WTC11 (cell line): ENCODE measurements around the gene METTL5.

ENCODE experiments used
- ATF1 ChIP-seq: sonication (generic); formaldehyde crosslinking; IDR thresholded peaks from 2 replicates; pipeline ENCODE4 v1.8.1; 2023; ENCODE audit warnings: mild to moderate bottlenecking, moderate library complexity, missing genetic modification reagents
- CTCF ChIP-seq: fragments of 200-600 bp; IDR thresholded peaks from 2 replicates; pipeline ENCODE4 v1.8.0; 2022; ENCODE audit warnings: antibody characterized with exemption
- E2F4 ChIP-seq: sonication (generic); formaldehyde crosslinking; IDR thresholded peaks from 2 replicates; pipeline ENCODE4 v1.8.1; 2022; ENCODE audit warnings: low read depth, mild to moderate bottlenecking, moderate library complexity, missing genetic modification reagents, borderline replicate concordance
- FOXJ3 ChIP-seq: sonication (generic); formaldehyde crosslinking; IDR thresholded peaks from 2 replicates; pipeline ENCODE4 v1.9.0; 2021; ENCODE audit warnings: missing genetic modification reagents, mild to moderate bottlenecking, borderline replicate concordance
- FOXK1 ChIP-seq: sonication (generic); formaldehyde crosslinking; IDR thresholded peaks from 2 replicates; pipeline ENCODE4 v1.8.0; 2022; ENCODE audit warnings: mild to moderate bottlenecking, moderate library complexity, missing genetic modification reagents
- GABPB1 ChIP-seq: sonication (generic); formaldehyde crosslinking; IDR thresholded peaks from 2 replicates; pipeline ENCODE4 v1.8.1; 2023; ENCODE audit warnings: mild to moderate bottlenecking, missing genetic modification reagents
- MAX ChIP-seq: sonication (generic); formaldehyde crosslinking; IDR thresholded peaks from 2 replicates; pipeline ENCODE4 v1.8.0; 2022; ENCODE audit warnings: mild to moderate bottlenecking, missing genetic modification reagents
- MXD4 ChIP-seq: fragments of 250-450 bp; sonication (Bioruptor Pico); IDR thresholded peaks from 2 replicates; pipeline ENCODE4 v1.8.0; 2021; ENCODE audit warnings: mild to moderate bottlenecking, moderate library complexity, borderline replicate concordance
- NR1H2 ChIP-seq: sonication (generic); formaldehyde crosslinking; IDR thresholded peaks from 2 replicates; pipeline ENCODE4 v1.9.0; 2021; ENCODE audit warnings: mild to moderate bottlenecking, moderate library complexity, missing genetic modification reagents
- SMAD4 ChIP-seq: sonication (generic); formaldehyde crosslinking; IDR thresholded peaks from 2 replicates; pipeline ENCODE4 v1.8.0; 2022; ENCODE audit warnings: mild to moderate bottlenecking, missing genetic modification reagents
- TF ChIP-seq, protein P1 (sequence below): sonication (generic); formaldehyde crosslinking; IDR thresholded peaks from 2 replicates; pipeline ENCODE4 v1.8.1; 2023; ENCODE audit warnings: mild to moderate bottlenecking, missing genetic modification reagents
- TF ChIP-seq, protein P2 (sequence below): sonication (generic); formaldehyde crosslinking; IDR thresholded peaks from 2 replicates; pipeline ENCODE4 v1.8.0; 2022; ENCODE audit warnings: mild to moderate bottlenecking, missing genetic modification reagents

DNA sequence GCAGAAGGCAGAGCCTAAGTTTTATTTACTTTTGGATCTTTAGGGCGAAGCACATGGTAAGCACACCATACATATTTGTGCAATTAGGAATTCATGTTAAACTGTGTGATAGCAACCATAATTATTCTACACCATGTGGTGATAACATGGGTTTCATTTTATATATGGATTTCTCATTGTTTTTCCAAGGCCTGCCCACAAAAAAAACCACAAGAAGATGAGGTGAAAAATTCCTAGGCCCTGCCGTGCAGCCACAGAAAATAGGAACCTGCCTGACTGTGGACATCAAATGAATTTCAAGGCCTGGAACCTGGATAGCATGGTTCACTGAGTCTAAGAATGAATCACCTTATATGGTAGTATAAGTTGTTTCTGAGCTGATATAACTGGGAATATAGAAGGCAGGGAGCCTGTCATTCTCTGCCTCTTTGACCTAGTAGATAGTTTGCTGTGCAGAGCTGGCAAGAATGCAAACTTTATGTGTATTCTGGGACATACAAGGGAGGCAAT, 48.4 kb downstream of the METTL5 start:
- TF ChIP-seq CTCF (no peak), GABPB1 (CRISPR knock-in tag) (no peak), MAX (CRISPR knock-in tag) (no peak), MXD4 (no peak), ATF1 (CRISPR knock-in tag) (no peak), FOXJ3 (no peak), NR1H2 (CRISPR knock-in tag) (no peak), SMAD4 (CRISPR knock-in tag) (no peak), E2F4 (no peak), FOXK1 (no peak)
- TF ChIP-seq, protein P1, sequence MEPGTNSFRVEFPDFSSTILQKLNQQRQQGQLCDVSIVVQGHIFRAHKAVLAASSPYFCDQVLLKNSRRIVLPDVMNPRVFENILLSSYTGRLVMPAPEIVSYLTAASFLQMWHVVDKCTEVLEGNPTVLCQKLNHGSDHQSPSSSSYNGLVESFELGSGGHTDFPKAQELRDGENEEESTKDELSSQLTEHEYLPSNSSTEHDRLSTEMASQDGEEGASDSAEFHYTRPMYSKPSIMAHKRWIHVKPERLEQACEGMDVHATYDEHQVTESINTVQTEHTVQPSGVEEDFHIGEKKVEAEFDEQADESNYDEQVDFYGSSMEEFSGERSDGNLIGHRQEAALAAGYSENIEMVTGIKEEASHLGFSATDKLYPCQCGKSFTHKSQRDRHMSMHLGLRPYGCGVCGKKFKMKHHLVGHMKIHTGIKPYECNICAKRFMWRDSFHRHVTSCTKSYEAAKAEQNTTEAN (CRISPR knock-in tag) = no peak
- TF ChIP-seq, protein P2, sequence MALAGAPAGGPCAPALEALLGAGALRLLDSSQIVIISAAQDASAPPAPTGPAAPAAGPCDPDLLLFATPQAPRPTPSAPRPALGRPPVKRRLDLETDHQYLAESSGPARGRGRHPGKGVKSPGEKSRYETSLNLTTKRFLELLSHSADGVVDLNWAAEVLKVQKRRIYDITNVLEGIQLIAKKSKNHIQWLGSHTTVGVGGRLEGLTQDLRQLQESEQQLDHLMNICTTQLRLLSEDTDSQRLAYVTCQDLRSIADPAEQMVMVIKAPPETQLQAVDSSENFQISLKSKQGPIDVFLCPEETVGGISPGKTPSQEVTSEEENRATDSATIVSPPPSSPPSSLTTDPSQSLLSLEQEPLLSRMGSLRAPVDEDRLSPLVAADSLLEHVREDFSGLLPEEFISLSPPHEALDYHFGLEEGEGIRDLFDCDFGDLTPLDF (CRISPR knock-in tag) = no peak
